Thoracic aorta (tissue), 2 donors: Measurements from ENCODE around the gene PRXL2C. TPM values are rescaled to one million over a fixed set of nuclear protein-coding genes. Genes with fewer than 3 reads are reported as not detected.
"Not testable (repeated sequence)": the region's sequence is repeated elsewhere in the genome, so short reads cannot be mapped to it uniquely, and the experiment has no call there.

Experiments
- ATAC-seq: fragments of 150-250 bp; one replicate; pipeline ENCODE4 v1.8.0; 2017; ENCODE audit warnings: low read depth; ENCODE audit not compliant: insufficient number of reproducible peaks, low FRiP score
- DNase-seq: peaks from one replicate; pipeline ENCODE4 v3.0.0-alpha.2; 2020; ENCODE audit warnings: low spot score
- H3K27ac ChIP-seq, 2 donors: fragments of 200-600 bp; sonication (generic); 1 replicate in 1 of 2; 2 replicates in 1 of 2; pipeline ENCODE4 v1.5.1; 2016; ENCODE audit warnings: mild to moderate bottlenecking in 2 of 2, moderate library complexity in 2 of 2
- H3K27me3 ChIP-seq: fragments of 200-600 bp; sonication (generic); replicated peaks from 2 replicates; pipeline ENCODE4 v1.6.0; 2016; ENCODE audit warnings: mild to moderate bottlenecking; ENCODE audit not compliant: insufficient read depth
- H3K36me3 ChIP-seq: fragments of 200-600 bp; sonication (generic); one replicate; pipeline ENCODE4 v1.5.1; 2016
- H3K4me1 ChIP-seq, 2 donors: fragments of 200-600 bp; sonication (generic); 1 replicate in 1 of 2; 2 replicates in 1 of 2; pipeline versions ENCODE4 v1.5.1 to v1.6.0; 2016; ENCODE audit warnings: low read depth in 2 of 2, mild to moderate bottlenecking in 1 of 2; ENCODE audit not compliant: control insufficient read depth in 1 of 2
- H3K4me3 ChIP-seq: fragments of 200-600 bp; sonication (generic); 2 replicates; pipeline ENCODE4 v1.5.1; 2016; ENCODE audit warnings: mild to moderate bottlenecking
- H3K9me3 ChIP-seq: fragments of 200-600 bp; sonication (generic); 2 replicates; pipeline ENCODE4 v1.5.1; 2016
- CTCF ChIP-seq: fragments of 200-600 bp; sonication (generic); IDR thresholded peaks from one replicate; pipeline ENCODE4 v1.5.1; 2019; ENCODE audit warnings: antibody characterized with exemption
- total RNA-seq, 2 donors: library from RNA; depleted of rRNA; stranded (reverse); fragments of >200 nt; gene quantifications; one replicate each; pipeline versions ENCODE4 v1.1.0 to v1.2.3, GENCODE V29; 2016

The PRXL2C gene
- total RNA-seq, 2 donors from 2014 or later = 22.9 to 26.1 TPM

DNA sequence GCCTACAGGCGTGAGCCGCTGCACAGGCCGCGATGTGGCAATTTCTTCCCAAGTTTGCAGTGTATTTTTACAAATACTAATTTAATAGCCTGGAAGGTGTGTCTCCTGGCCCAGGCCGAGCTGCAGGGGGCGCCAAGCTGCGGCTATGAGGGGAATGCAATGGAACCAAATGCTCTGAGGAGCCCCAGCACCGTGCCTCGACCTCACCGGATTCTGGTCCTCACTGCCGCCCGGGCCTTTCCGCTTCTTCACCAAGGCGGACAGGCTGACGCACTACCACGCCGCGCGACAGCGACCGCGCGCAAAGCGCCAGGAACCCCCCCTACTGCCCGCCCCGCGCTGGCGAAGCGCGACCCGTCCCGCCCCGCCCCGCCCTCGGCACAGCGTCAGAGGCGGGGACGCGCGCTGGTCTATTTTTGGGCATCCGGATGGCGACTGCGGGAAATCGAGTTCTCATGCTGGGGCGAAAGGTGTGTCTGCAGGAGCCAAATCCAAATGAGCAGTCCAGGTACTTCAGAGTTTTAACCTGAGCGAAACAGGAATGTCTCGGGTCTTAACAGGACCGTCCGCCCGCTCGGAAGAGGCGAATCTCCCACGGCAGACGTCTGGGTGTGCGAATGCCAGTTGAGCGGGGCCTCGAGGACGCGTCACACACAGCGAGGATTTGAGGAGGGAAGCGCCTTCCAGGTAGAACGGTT, 31.7 kb upstream of the PRXL2C start:
- peak; percentile 43 for TF ChIP-seq CTCF
- Histone ChIP-seq H3K9me3 (no peaks in the 10 kb centered on the region), H3K27ac (peak overlapping the region; percentile 71 to 73), H3K27me3 (no peaks in the 10 kb centered on the region), H3K4me3 (peak overlapping the region; percentile 93), H3K36me3 (no peaks in the 10 kb centered on the region), H3K4me1 (peaks cover 0 to 6% of the 10 kb centered on the region in 2 donors)
- ATAC-seq (peak; percentile 81), DNase-seq (peak; percentile 27)

DNA sequence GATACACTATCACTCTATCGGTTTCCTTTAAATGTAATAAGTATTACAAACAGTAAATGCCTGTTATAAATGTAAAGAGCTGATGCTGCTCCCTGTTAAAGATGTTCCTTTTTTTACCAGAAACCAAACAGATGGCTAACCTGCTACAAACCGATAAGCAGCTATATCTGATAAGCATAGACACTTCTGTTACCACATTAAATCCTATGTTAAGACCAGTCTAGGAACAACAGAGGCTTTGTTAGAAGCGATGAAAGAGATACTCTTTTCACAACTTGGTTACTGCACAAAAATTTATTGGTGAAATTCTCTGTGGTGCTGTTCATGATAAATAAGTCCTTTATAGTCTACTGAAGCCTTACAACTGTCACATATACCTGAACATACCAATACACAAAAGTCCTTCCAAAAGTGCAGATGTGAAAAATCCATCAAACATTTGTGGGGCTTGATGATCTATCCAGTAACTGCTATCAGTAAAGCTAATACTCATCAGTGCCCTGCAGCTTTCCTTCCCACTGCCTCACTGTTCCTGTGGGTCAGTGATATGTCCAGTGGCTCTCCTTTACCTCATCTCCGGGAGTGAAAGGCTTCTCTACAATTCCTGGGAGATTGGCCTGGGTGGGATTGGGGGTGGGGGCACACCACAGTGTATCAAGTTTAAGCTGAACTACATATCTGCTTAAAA, 25.8 kb upstream of the PRXL2C start:
- Histone ChIP-seq H3K9me3 (no peaks in the 10 kb centered on the region), H3K27me3 (no peaks in the 10 kb centered on the region)

DNA sequence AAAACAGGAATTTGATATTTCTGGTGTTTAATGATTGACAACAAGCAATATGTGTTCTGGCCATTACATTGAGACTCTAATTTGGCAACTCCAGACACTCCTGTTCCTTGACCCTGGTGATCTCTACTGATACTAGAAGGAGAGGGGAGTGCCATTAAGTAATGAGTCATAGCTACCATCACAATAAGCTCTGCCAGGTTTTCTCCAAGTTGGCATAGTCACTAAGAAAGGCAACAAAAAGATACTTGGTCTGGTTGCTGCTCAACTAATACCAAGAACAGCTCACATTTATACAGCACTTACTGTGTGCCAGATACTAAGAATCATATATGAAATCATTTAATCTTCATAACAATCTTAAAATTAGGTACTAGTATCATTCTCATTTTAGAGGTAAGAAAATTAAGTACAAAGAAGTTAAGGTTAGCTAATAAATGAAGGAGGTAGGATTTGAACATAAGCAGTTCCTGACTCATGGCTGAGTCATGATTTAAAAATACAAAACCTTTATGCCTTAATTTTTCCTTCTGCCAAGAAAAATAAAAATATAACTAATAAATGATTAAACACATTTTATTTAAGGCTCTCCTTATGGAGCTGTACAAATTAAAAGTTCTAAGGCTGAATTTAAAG, 19.9 kb upstream of the PRXL2C start:
- no peaks in the 10 kb centered on the region for H3K9me3 ChIP-seq
- H3K4me1 ChIP-seq = peaks cover 8 to 17% of the 10 kb centered on the region in 2 donors
- H3K27ac ChIP-seq = peak overlapping the region in 1 of 2 donors; percentile 30
- no peaks in the 10 kb centered on the region for H3K36me3 ChIP-seq
- ATAC-seq = peak; percentile 50
- H3K27me3 ChIP-seq = peaks cover 4% of the 10 kb centered on the region
- TF ChIP-seq CTCF = no peak
- H3K4me3 ChIP-seq = no peak overlapping the region
- no peak for DNase-seq

More for the DNA sequence above, 25.8 kb upstream of the PRXL2C start:
- no peak for TF ChIP-seq CTCF
- no peak overlapping the region for H3K27ac ChIP-seq
- H3K36me3 ChIP-seq = no peaks in the 10 kb centered on the region
- DNase-seq (no peak), ATAC-seq (no peak)
- H3K4me3 ChIP-seq = no peak overlapping the region
- peaks cover 0 to under 1% of the 10 kb centered on the region in 2 donors for H3K4me1 ChIP-seq

- H3K4me3 ChIP-seq, ATAC-seq, H3K9me3 ChIP-seq, H3K27me3 ChIP-seq, DNase-seq, H3K36me3 ChIP-seq, H3K27ac ChIP-seq: not testable (repeated sequence)
- peaks cover 8 to 17% of the 10 kb centered on the region in 2 donors for H3K4me1 ChIP-seq
Observed at GRCh38 chr9:96673786-96674185, 18.7 kb upstream of the PRXL2C start.

GRCh38 chr9:96668868-96669534, 13.9 kb upstream of the PRXL2C start:
- Histone ChIP-seq H3K27ac (no peak overlapping the region), H3K36me3 (no peaks in the 10 kb centered on the region), H3K9me3 (no peaks in the 10 kb centered on the region), H3K4me3 (no peak overlapping the region), H3K4me1 (no peaks in the 10 kb centered on the region), H3K27me3 (peaks cover 4% of the 10 kb centered on the region)
- no peak for DNase-seq
- ATAC-seq = no peak
- TF ChIP-seq CTCF = no peak
